NB4 (cell line): ENCODE measurements around the gene TLR5.

ENCODE experiments used
- CTCF ChIP-seq: IDR thresholded peaks from one replicate; pipeline ENCODE4 v1.5.1; 2012; ENCODE audit warnings: low read depth, low read length
- POLR2A ChIP-seq: IDR thresholded peaks from 2 replicates; pipeline ENCODE4 v1.6.1; 2011; ENCODE audit warnings: mild to moderate bottlenecking; ENCODE audit not compliant: insufficient read length; ENCODE audit errors: extremely low read depth

DNA sequence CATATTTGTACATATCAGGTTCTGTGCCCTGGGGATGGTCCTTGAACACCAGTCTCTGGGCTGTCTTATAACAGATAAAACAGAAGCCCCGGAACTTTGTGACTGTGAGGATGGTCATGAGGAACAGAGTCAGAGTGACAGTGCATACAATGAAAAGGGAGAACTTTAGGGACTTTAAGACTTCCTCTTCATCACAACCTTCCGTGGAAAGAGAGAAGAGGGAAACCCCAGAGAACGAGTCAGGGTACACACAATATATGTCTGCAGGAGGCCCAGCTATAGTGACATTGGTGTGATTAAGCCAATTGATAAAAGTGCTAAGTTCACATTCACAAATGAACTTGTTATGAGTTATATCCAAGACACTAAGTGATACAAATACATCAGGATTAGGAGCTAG, 32.1 kb downstream of the TLR5 start:
- TF ChIP-seq CTCF (no peak), POLR2A (no peak)
